Esophagus muscularis mucosa (tissue), 4 donors: ENCODE measurements around the gene OPTC. TPM values are rescaled to one million over a fixed set of nuclear protein-coding genes. Genes with fewer than 3 reads are reported as not detected.

Experiments used
- DNase-seq: peaks from one replicate; pipeline ENCODE4 v3.0.0-alpha.2; 2017; ENCODE audit errors: extremely low spot score
- H3K27ac ChIP-seq, 4 donors: fragments of 200-600 bp; sonication (generic); replicated peaks in 1 of 4; 1 replicate in 3 of 4; 2 replicates in 1 of 4; pipeline ENCODE4 v1.5.1; 2016 to 2019; ENCODE audit warnings: mild to moderate bottlenecking in 1 of 4
- H3K27me3 ChIP-seq, 4 donors: fragments of 200-600 bp; sonication (generic); one replicate each; pipeline versions ENCODE4 v1.5.1 to v1.6.0; 2016 to 2019
- H3K36me3 ChIP-seq, 4 donors: fragments of 200-600 bp; sonication (generic); one replicate each; pipeline ENCODE4 v1.5.1; 2016 to 2019
- H3K4me1 ChIP-seq, 4 donors: fragments of 200-600 bp; sonication (generic); one replicate each; pipeline ENCODE4 v1.5.1; 2016 to 2019
- H3K4me3 ChIP-seq, 4 donors: fragments of 200-600 bp; sonication (generic); 1 replicate in 2 of 4; 2 replicates in 2 of 4; pipeline ENCODE4 v1.5.1; 2016 to 2019; ENCODE audit warnings: mild to moderate bottlenecking in 4 of 4, moderate library complexity in 1 of 4
- H3K9me3 ChIP-seq, 4 donors: fragments of 200-600 bp; sonication (generic); 1 replicate in 3 of 4; 2 replicates in 1 of 4; pipeline ENCODE4 v1.5.1; 2016 to 2019
- CTCF ChIP-seq, 3 experiments: fragments of 200-600 bp in 2 of 3; fragments of 450-650 bp in 1 of 3; sonication (generic) in 2 of 3; IDR thresholded peaks; one replicate each; pipeline ENCODE4 v1.5.1; 2017 to 2019; ENCODE audit warnings: antibody characterized with exemption in 3 of 3, mild to moderate bottlenecking in 2 of 3, moderate library complexity in 1 of 3
- EP300 ChIP-seq: sonication (generic); formaldehyde crosslinking; IDR thresholded peaks from one replicate; pipeline ENCODE4 v1.6.1; 2017; ENCODE audit warnings: antibody characterized with exemption
- POLR2A ChIP-seq: fragments of 450-650 bp; IDR thresholded peaks from one replicate; pipeline ENCODE4 v1.6.1; 2017; ENCODE audit warnings: antibody characterized with exemption, moderate library complexity, mild to moderate bottlenecking, low read depth
- POLR2AphosphoS5 ChIP-seq, 2 donors: sonication (generic); formaldehyde crosslinking; IDR thresholded peaks; one replicate each; pipeline ENCODE4 v1.6.1; 2017; ENCODE audit warnings: antibody characterized with exemption in 2 of 2
- WGBS: methylation state at CpG from one replicate; pipeline ENCODE4 v1.1.5; 2018; 5-methylcytosine and 5-hydroxymethylcytosine counted together
- intact Hi-C: fragments of 100-400 bp; cut with DNase I; formaldehyde crosslinking; loops from one replicate; pipeline ENCODE4 v1.15.1; 2023
- total RNA-seq, 4 donors: library from RNA; depleted of rRNA; stranded (reverse); fragments of >200 nt; gene quantifications; one replicate each; pipeline versions ENCODE4 v1.1.0 to v1.2.1, GENCODE V29; 2016

The OPTC gene
- total RNA-seq, 4 donors from 2014 or later: not detected

- peaks cover 16 to 34% (median 26%) of the 10 kb centered on the region in 4 donors for H3K4me1 ChIP-seq
- H3K4me3 ChIP-seq: no peak overlapping the region
- DNase-seq: no peak
- intact Hi-C loops: no loop called here
- no peaks in the 10 kb centered on the region for H3K27me3 ChIP-seq
- WGBS: 57% methylated on average over 9 of the region's 9 CpGs
- peak overlapping the region in 1 of 4 donors; percentile 3 for H3K27ac ChIP-seq
- H3K9me3 ChIP-seq: no peaks in the 10 kb centered on the region
- TF ChIP-seq POLR2A (no peak), EP300 (no peak), CTCF (IDR thresholded peaks at IDR 0.05) (no peak), POLR2AphosphoS5 (IDR thresholded peaks at IDR 0.05) (no peak)
- H3K36me3 ChIP-seq: peaks cover 0 to 24% (median 5%) of the 10 kb centered on the region in 4 donors
Measured at GRCh38 chr1:203491664-203492063, 2.3 kb upstream of the OPTC start.

- Histone ChIP-seq H3K27ac (no peak overlapping the region), H3K9me3 (no peaks in the 10 kb centered on the region), H3K4me1 (peaks cover 10 to 29% (median 21%) of the 10 kb centered on the region in 4 donors), H3K27me3 (no peaks in the 10 kb centered on the region), H3K36me3 (peaks cover 0 to 18% (median 2%) of the 10 kb centered on the region in 4 donors), H3K4me3 (no peak overlapping the region)
- no peak for TF ChIP-seq CTCF (IDR thresholded peaks at IDR 0.05)
- no peak for TF ChIP-seq POLR2AphosphoS5 (IDR thresholded peaks at IDR 0.05)
- no peak for TF ChIP-seq EP300
- no peak for TF ChIP-seq POLR2A
- 50% methylated on average over 7 of the region's 8 CpGs for WGBS
- DNase-seq: no peak
- intact Hi-C loops: no loop called here
Measured at GRCh38 chr1:203492082-203492747, 1.7 kb upstream of the OPTC start.

GRCh38 chr1:203492748-203493130 lies 1.2 kb upstream of the OPTC start:
- no peak for DNase-seq

GRCh38 chr1:203495845-203496244 lies 1.9 kb downstream of the OPTC start:
- TF ChIP-seq POLR2A: no peak
- TF ChIP-seq CTCF (IDR thresholded peaks at IDR 0.05): no peak
- no peak for TF ChIP-seq POLR2AphosphoS5 (IDR thresholded peaks at IDR 0.05)
- no peak for TF ChIP-seq EP300
- no peak overlapping the region for H3K27ac ChIP-seq
- 82% methylated on average over 4 of the region's 7 CpGs for WGBS

More at GRCh38 chr1:203492748-203493130, 1.2 kb upstream of the OPTC start:
- Histone ChIP-seq H3K4me3 (no peak overlapping the region), H3K4me1 (peaks cover 6 to 24% (median 15%) of the 10 kb centered on the region in 4 donors), H3K36me3 (peaks cover 0 to 17% (median 2%) of the 10 kb centered on the region in 4 donors), H3K27ac (no peak overlapping the region), H3K27me3 (no peaks in the 10 kb centered on the region), H3K9me3 (no peaks in the 10 kb centered on the region)
- intact Hi-C loops: no loop called here
- WGBS: 84% methylated on average over 6 of the region's 6 CpGs
- TF ChIP-seq CTCF (IDR thresholded peaks at IDR 0.05) (no peak), POLR2A (no peak), POLR2AphosphoS5 (IDR thresholded peaks at IDR 0.05) (no peak), EP300 (no peak)

More at GRCh38 chr1:203495845-203496244, 1.9 kb downstream of the OPTC start:
- H3K4me3 ChIP-seq: no peak overlapping the region
- no peaks in the 10 kb centered on the region for H3K36me3 ChIP-seq
- H3K4me1 ChIP-seq: peaks cover 0 to 17% (median 6%) of the 10 kb centered on the region in 4 donors
- no peaks in the 10 kb centered on the region for H3K27me3 ChIP-seq
- no peaks in the 10 kb centered on the region for H3K9me3 ChIP-seq
- intact Hi-C loops: no loop called here
- no peak for DNase-seq
